COLO829 (cell line): ENCODE data around the gene POLR2J3.
"Not testable (repeated sequence)": the region's sequence is repeated elsewhere in the genome, so short reads cannot be mapped to it uniquely, and the experiment has no call there.

Source experiments
- DNase-seq: peaks from one replicate; pipeline ENCODE4 v3.0.0; 2012; ENCODE audit warnings: low spot score

The POLR2J3 gene

DNA sequence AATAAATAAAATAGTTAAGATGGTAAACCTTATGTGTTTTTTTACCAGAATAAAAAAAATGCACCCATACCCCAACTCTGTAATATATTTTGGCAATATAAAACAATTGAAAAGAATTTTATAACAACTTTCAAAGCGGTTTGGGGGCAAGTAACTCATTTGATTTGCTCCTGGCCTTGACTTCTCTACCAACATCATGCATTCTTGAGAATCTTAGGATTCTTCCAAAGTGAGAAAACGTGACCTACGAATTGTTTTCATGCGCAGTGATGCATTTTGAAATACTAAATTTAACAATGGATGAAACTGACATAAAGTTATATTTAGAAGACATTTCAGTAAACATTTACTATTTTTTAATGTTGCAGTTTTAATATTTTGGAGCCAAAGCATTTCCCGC is 51.6 kb downstream of the POLR2J3 start:
- DNase-seq: not testable (repeated sequence)

DNA sequence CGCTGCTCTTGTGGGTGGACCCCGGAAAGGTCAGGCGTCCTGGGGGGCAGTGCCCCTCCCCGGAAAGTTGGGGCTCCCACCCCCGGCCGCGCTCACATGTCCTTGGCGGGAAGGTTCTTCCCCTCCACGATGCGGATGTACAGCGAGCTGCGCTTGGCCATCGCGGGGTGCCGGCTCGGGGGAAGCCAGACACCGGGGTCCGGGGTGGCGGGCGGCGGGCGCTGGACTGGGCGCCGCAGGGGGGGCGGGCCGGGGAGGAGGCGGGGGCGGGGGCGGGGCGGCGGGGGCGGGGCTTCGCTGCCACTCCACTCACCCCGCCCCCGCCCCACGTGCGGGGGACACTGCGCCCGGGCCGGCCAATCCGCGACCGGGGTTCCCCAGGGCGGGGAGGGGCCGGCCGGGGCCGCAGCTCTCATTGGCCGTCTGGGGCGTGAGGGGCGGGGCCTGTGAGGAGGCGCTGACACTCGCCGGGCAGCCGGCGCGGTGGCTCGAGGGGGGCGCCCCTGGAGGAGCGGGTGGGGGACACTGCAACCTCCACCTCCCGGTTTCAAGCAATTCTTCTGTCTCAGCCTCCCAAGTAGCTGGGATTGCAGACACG is 54.7 kb downstream of the POLR2J3 start, which contains the start of gene RASA4B:
Gene RASA4B (minus strand): TSS at position 228 of the 598 bp plus-strand sequence. CDS start 67 bp downstream, at position 161.
- DNase-seq: not testable (repeated sequence)
